LHCN-M2 (cell line): ENCODE results near the gene SLC10A3. TPM values are rescaled to one million over a fixed set of nuclear protein-coding genes. Genes with fewer than 3 reads are reported as not detected.

Source experiments
- DNase-seq: peaks from one replicate; pipeline ENCODE4 v3.0.0-alpha.2; 2012; ENCODE audit warnings: low read depth
- total RNA-seq: library from RNA; depleted of rRNA; stranded (reverse); fragments of >200 nt; gene quantifications from 2 replicates; pipeline ENCODE4 v1.2.3, GENCODE V29; 2014; rRNA removed

The SLC10A3 gene
- total RNA-seq, 1 experiment from 2014 or later, result 48.8 TPM

DNA sequence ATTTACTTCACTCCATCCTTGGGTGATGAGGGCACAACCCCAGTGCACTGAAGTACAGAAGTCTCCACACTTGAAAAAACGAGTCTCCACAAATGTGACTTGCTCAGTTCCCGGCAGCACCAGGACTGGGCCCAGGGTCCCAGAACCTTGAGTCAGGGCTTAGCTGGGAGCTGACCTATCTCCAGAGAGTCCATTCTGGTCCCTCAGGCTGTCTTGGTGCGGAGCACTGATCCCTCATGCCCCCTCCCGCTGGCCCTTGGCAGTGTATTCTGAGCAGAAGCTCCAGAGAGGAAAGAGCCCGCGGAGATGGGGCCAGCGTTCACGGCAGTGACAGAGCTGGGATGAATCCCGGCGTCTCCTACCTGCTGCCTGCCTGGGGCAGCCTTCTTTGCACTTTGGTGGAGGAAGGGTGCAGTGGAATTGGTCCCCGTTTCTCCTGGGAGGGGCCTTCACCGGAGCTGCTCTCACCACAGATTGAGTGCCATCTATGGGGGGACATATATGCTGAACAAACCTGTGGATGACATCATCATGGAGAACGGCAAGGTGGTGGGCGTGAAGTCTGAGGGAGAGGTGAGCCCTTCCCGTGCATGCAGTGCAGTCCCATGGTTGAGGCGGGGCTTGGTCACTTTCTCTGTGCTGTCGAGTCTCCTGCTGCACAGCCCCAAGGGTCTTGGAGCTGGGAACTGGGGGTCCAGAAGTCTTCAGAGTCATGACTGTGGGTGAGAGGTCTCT, 49.6 kb downstream of the SLC10A3 start:
- DNase-seq, result no peak

DNA sequence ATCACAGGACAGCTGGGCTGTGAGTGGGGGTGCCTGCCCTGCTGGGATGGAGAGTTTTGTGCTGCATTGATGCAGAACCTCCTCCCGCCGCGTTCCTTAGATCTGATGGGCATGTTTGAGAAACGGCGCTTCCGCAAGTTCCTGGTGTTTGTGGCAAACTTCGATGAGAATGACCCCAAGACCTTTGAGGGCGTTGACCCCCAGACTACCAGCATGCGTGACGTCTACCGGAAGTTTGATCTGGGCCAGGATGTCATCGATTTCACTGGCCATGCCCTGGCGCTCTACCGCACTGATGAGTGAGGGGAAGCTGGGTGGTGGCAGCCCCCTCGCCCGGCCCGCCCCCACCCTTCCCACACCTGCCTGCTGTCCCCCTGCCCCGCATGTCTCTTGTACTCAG, 50.6 kb downstream of the SLC10A3 start:
- no peak for DNase-seq

DNA sequence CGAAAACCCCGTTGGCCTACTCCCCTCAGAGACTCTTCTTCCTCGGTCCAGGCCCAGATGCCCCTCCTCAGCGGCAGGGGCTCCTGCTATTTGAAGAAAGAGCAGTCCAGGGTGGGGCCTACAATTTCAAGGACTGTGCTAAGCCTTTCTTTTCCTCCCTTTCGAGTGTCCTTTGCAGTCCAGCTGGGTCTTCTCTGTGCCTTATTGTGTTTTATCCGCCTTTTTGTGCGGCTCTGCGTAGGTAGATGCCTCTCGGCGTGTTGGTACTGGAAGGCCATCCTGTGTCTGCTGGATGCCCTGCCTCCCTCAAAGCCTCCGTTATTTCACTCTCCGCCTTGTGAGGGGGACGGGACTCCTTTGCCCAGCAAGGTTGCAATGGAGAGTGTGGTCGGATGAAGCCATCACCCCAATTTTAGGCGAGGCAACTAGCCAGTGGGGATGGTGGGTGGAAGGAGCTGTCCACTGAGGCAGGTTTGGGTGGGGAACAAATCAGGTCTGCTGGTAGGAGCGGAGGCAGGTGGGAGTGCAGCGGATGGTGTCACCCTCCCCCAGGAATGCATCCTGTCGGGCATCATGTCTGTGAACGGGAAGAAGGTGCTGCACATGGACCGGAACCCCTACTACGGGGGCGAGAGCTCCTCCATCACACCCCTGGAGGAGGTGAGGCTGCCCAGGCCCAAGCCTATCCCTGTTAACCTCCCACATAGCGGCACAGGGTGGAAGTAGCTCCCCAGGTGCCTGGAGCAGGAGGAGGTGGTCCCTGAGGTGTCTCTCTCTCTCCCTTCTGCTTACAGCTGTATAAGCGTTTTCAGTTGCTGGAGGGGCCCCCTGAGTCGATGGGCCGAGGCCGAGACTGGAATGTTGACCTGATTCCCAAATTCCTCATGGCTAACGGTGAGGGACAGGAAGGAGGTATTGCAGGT, 52.2 kb downstream of the SLC10A3 start:
- DNase-seq, result no peak

Other genes starting within 250 kb of the SLC10A3 start
- not detected in 2 replicates for gene OPN1MW3, start 233.0 kb downstream of the SLC10A3 start, total RNA-seq
- not detected in 2 replicates for gene TEX28, start 195.5 kb downstream of the SLC10A3 start, total RNA-seq
- gene TKTL1, start 194.8 kb downstream of the SLC10A3 start, total RNA-seq, result not detected in 2 replicates
- 1,374 and 1,654 TPM in 2 replicates for gene FLNA, start 116.0 kb downstream of the SLC10A3 start, total RNA-seq
- gene EMD, start 111.3 kb downstream of the SLC10A3 start, total RNA-seq, result 67.0 and 77.3 TPM in 2 replicates
- gene RPL10, start 92.3 kb downstream of the SLC10A3 start, total RNA-seq, result 2,668 and 4,535 TPM in 2 replicates
- gene DNASE1L1, start 81.4 kb downstream of the SLC10A3 start, total RNA-seq, result 96.6 and 104 TPM in 2 replicates
- 28.2 and 159 TPM in 2 replicates for gene TAFAZZIN, start 79.1 kb downstream of the SLC10A3 start, total RNA-seq
- gene ATP6AP1, start 62.0 kb downstream of the SLC10A3 start, total RNA-seq, result 48.9 and 50.6 TPM in 2 replicates
- gene GDI1, start 53.5 kb downstream of the SLC10A3 start, total RNA-seq, result 190 and 218 TPM in 2 replicates
- gene FAM50A, start 46.5 kb downstream of the SLC10A3 start, total RNA-seq, result 68.0 and 95.9 TPM in 2 replicates
- gene PLXNA3, start 32.3 kb downstream of the SLC10A3 start, total RNA-seq, result 7.5 and 9.6 TPM in 2 replicates
- gene LAGE3, start 11.3 kb downstream of the SLC10A3 start, total RNA-seq, result 66.8 and 70.1 TPM in 2 replicates
- 43.6 and 48.3 TPM in 2 replicates for gene UBL4A, start 4.0 kb downstream of the SLC10A3 start, total RNA-seq
- gene FAM3A, start 25.6 kb upstream of the SLC10A3 start, total RNA-seq, result 46.5 and 47.4 TPM in 2 replicates
- 56.9 and 60.1 TPM in 2 replicates for gene G6PD, start 56.2 kb upstream of the SLC10A3 start, total RNA-seq
- gene IKBKG, start 57.0 kb upstream of the SLC10A3 start, total RNA-seq, result 21.5 and 22.4 TPM in 2 replicates
- not detected in 2 replicates for gene CTAG1A, start 94.5 kb upstream of the SLC10A3 start, total RNA-seq
- not detected in 2 replicates for gene CTAG1B, start 128.7 kb upstream of the SLC10A3 start, total RNA-seq
- not detected in 2 replicates for gene CTAG2, start 162.9 kb upstream of the SLC10A3 start, total RNA-seq